Activated T-helper 1 cell treated with anti-CD3 and anti-CD28 coated beads, Interleukin-12 subunit alpha, Interleukin-12 subunit beta, Interleukin-2, Interleukin-4 antibody, amounts not matched to agents 30 ng/mL and 10 ng/mL and 1 ng/mL, durations not matched to agents 14 hours and 24 hours and 36 hours (primary cell): ENCODE results near the gene RPL10. TPM values are rescaled to one million over a fixed set of nuclear protein-coding genes. Genes with fewer than 3 reads are reported as not detected.

ENCODE experiments used
- DNase-seq: peaks from one replicate; pipeline ENCODE4 v3.0.0; 2021; ENCODE audit warnings: low spot score
- H3K27ac Mint-ChIP-seq: one replicate; pipeline ENCODE4 v1.8.0; 2021; ENCODE audit warnings: mild to moderate bottlenecking, mixed read lengths
- H3K27me3 Mint-ChIP-seq: one replicate; pipeline ENCODE4 v1.8.0; 2022; ENCODE audit warnings: mild to moderate bottlenecking, moderate library complexity, mixed read lengths; ENCODE audit not compliant: insufficient read depth
- H3K36me3 Mint-ChIP-seq: one replicate; pipeline ENCODE4 v1.8.0; 2021; ENCODE audit warnings: low read depth, mixed read lengths
- H3K4me1 Mint-ChIP-seq: one replicate; pipeline ENCODE4 v1.8.0; 2021; ENCODE audit warnings: low read depth, mixed read lengths
- H3K4me3 Mint-ChIP-seq: one replicate; pipeline ENCODE4 v1.8.0; 2021; ENCODE audit warnings: mild to moderate bottlenecking, moderate library complexity, mixed read lengths
- H3K9me3 Mint-ChIP-seq: one replicate; pipeline ENCODE4 v1.8.0; 2021; ENCODE audit warnings: mixed read lengths
- intact Hi-C: fragments of 100-400 bp; cut with micrococcal nuclease; formaldehyde crosslinking; loops from one replicate; pipeline ENCODE4 v1.15.1; 2024
- total RNA-seq: library from RNA; stranded (reverse); gene quantifications from 2 replicates; pipeline ENCODE4 v1.2.3, GENCODE V29; 2022

RPL10 gene
- total RNA-seq, 1 donor from 2014 or later: 2,261 TPM

- intact Hi-C loops: no loop called here
- H3K27ac Mint-ChIP-seq: no peak overlapping the region
- no peaks in the 10 kb centered on the region for H3K4me1 Mint-ChIP-seq
Measured at GRCh38 chrX:154419688-154420401, 21.7 kb downstream of the RPL10 start.

GRCh38 chrX:154420402-154420756, 22.2 kb downstream of the RPL10 start:
- H3K4me1 Mint-ChIP-seq: no peaks in the 10 kb centered on the region
- H3K27ac Mint-ChIP-seq: no peak overlapping the region
- no peaks in the 10 kb centered on the region for H3K9me3 Mint-ChIP-seq
- no peak for DNase-seq
- intact Hi-C loops: no loop called here
- H3K36me3 Mint-ChIP-seq: peaks cover 5% of the 10 kb centered on the region
- H3K4me3 Mint-ChIP-seq: no peak overlapping the region
- no peaks in the 10 kb centered on the region for H3K27me3 Mint-ChIP-seq

More at GRCh38 chrX:154419688-154420401, 21.7 kb downstream of the RPL10 start:
- Mint-ChIP-seq H3K9me3 (no peaks in the 10 kb centered on the region), H3K36me3 (peaks cover 8% of the 10 kb centered on the region), H3K4me3 (no peak overlapping the region), H3K27me3 (no peaks in the 10 kb centered on the region)
- DNase-seq: no peak

GRCh38 chrX:154426916-154427770, 29.0 kb downstream of the RPL10 start:
- no peak overlapping the region for H3K4me3 Mint-ChIP-seq
- H3K27me3 Mint-ChIP-seq: no peaks in the 10 kb centered on the region
- no peak overlapping the region for H3K27ac Mint-ChIP-seq
- intact Hi-C loops: no loop called here
- peaks cover 7% of the 10 kb centered on the region for H3K36me3 Mint-ChIP-seq
- H3K4me1 Mint-ChIP-seq: peaks cover 22% of the 10 kb centered on the region
- H3K9me3 Mint-ChIP-seq: no peaks in the 10 kb centered on the region
- no peak for DNase-seq

- Mint-ChIP-seq H3K9me3 (no peaks in the 10 kb centered on the region), H3K27me3 (no peaks in the 10 kb centered on the region), H3K27ac (peak within 1 kb of the TSS; percentile 80), H3K4me3 (peak within 1 kb of the TSS; percentile 83), H3K4me1 (peaks cover 22% of the 10 kb centered on the region), H3K36me3 (peaks cover 12% of the 10 kb centered on the region)
- peak; percentile 88 for DNase-seq
- intact Hi-C loops: loop anchor here (1.0 to 2.0 kb wide), 3 partner anchors 16 to 88 kb away; partner anchors contain the start of gene FAM3A
Measured at GRCh38 chrX:154428176-154429171, 30.3 kb downstream of the RPL10 start, which contains the start of gene ATP6AP1. Gene ATP6AP1, plus strand, starts transcription at chrX:154428677. Its CDS starts 16 bp downstream, at chrX:154428693.

- H3K27me3 Mint-ChIP-seq: no peaks in the 10 kb centered on the region
- intact Hi-C loops: loop anchor here (2.0 kb wide), 1 partner anchor 87 kb away; the partner anchor contains the start of gene FAM3A
Measured at GRCh38 chrX:154429711-154430110, 31.5 kb downstream of the RPL10 start.

GRCh38 chrX:154430479-154430878, 32.3 kb downstream of the RPL10 start:
- H3K9me3 Mint-ChIP-seq: no peaks in the 10 kb centered on the region
- DNase-seq: no peak
- H3K27ac Mint-ChIP-seq: peak overlapping the region; percentile 37
- H3K4me3 Mint-ChIP-seq: peak overlapping the region; percentile 49
- no peaks in the 10 kb centered on the region for H3K27me3 Mint-ChIP-seq
- peaks cover 11% of the 10 kb centered on the region for H3K36me3 Mint-ChIP-seq
- intact Hi-C loops: no loop called here
- H3K4me1 Mint-ChIP-seq: peaks cover 22% of the 10 kb centered on the region

More at GRCh38 chrX:154429711-154430110, 31.5 kb downstream of the RPL10 start:
- no peak for DNase-seq
- no peaks in the 10 kb centered on the region for H3K9me3 Mint-ChIP-seq
- peaks cover 11% of the 10 kb centered on the region for H3K36me3 Mint-ChIP-seq
- peaks cover 22% of the 10 kb centered on the region for H3K4me1 Mint-ChIP-seq
- peak overlapping the region; percentile 61 for H3K27ac Mint-ChIP-seq
- H3K4me3 Mint-ChIP-seq: peak overlapping the region; percentile 83

- intact Hi-C loops: no loop called here
- no peaks in the 10 kb centered on the region for H3K9me3 Mint-ChIP-seq
- no peak overlapping the region for H3K27ac Mint-ChIP-seq
- peaks cover 15% of the 10 kb centered on the region for H3K36me3 Mint-ChIP-seq
- peaks cover 23% of the 10 kb centered on the region for H3K4me1 Mint-ChIP-seq
- DNase-seq: no peak
- no peaks in the 10 kb centered on the region for H3K27me3 Mint-ChIP-seq
- H3K4me3 Mint-ChIP-seq: no peak overlapping the region
Measured at GRCh38 chrX:154430916-154431315, 32.7 kb downstream of the RPL10 start.

- Mint-ChIP-seq H3K4me1 (peaks cover 27% of the 10 kb centered on the region), H3K36me3 (peaks cover 19% of the 10 kb centered on the region), H3K27me3 (no peaks in the 10 kb centered on the region), H3K9me3 (no peaks in the 10 kb centered on the region), H3K4me3 (no peak overlapping the region), H3K27ac (peak overlapping the region; percentile 52)
- intact Hi-C loops: no loop called here
- DNase-seq: no peak
Measured at GRCh38 chrX:154431341-154431740, 33.2 kb downstream of the RPL10 start.

GRCh38 chrX:154432210-154432609, 34.0 kb downstream of the RPL10 start:
- H3K27ac Mint-ChIP-seq: no peak overlapping the region
- no peaks in the 10 kb centered on the region for H3K9me3 Mint-ChIP-seq
- intact Hi-C loops: no loop called here
- H3K4me1 Mint-ChIP-seq: peaks cover 28% of the 10 kb centered on the region
- H3K27me3 Mint-ChIP-seq: no peaks in the 10 kb centered on the region
- no peak overlapping the region for H3K4me3 Mint-ChIP-seq
- H3K36me3 Mint-ChIP-seq: peaks cover 21% of the 10 kb centered on the region
- no peak for DNase-seq

GRCh38 chrX:154433605-154434004, 35.4 kb downstream of the RPL10 start:
- Mint-ChIP-seq H3K4me3 (no peak overlapping the region), H3K27ac (no peak overlapping the region), H3K27me3 (no peaks in the 10 kb centered on the region), H3K4me1 (peaks cover 23% of the 10 kb centered on the region), H3K36me3 (peaks cover 23% of the 10 kb centered on the region), H3K9me3 (no peaks in the 10 kb centered on the region)
- intact Hi-C loops: no loop called here
- no peak for DNase-seq

- Mint-ChIP-seq H3K27ac (no peak overlapping the region), H3K4me1 (peaks cover 17% of the 10 kb centered on the region), H3K36me3 (peaks cover 25% of the 10 kb centered on the region), H3K27me3 (no peaks in the 10 kb centered on the region), H3K9me3 (no peaks in the 10 kb centered on the region), H3K4me3 (no peak overlapping the region)
- DNase-seq: no peak
- intact Hi-C loops: no loop called here
Measured at GRCh38 chrX:154434394-154435168, 36.4 kb downstream of the RPL10 start.
